Heart left ventricle (tissue), 13 donors: Measurements from ENCODE around the gene CD247.

ENCODE experiments used
- CTCF ChIP-seq, 12 donors: fragments of 200-600 bp; sonication (generic) in 4 of 12; IDR thresholded peaks; one replicate each; pipeline versions ENCODE4 v1.5.0 to v1.8.0; 2018 to 2022; ENCODE audit warnings: antibody characterized with exemption in 12 of 12, mild to moderate bottlenecking in 5 of 12
- POLR2A ChIP-seq, 2 donors: fragments of 450-650 bp; IDR thresholded peaks; one replicate each; pipeline ENCODE4 v1.6.1; 2017; ENCODE audit warnings: antibody characterized with exemption in 2 of 2, mild to moderate bottlenecking in 2 of 2, moderate library complexity in 2 of 2
- donor health status: ischemic (EF 13 %, LVEDD 7.1; RV severe dilation, severe dysfunction).
- donor health status: DM: no; HTN: yes; CAD: no.
- donor health status: DM: no; HTN: no; CAD: no.
- donor health status: ischemic (EF 25% LVEDD 6.9; RV normal size, moderate dysfunction).
- donor health status: ischemic (EF 25% LVEDD 5.7; RV mildly dilated, moderate dysfunction).
- donor health status: ischemic (EF 35%, LVEDD 5.7; RV mildly dilated, moderate dysfunction).
- donor health status: nonischemic (EF 11% LVEDD 7.7; RV severe dilation, severe dysfunction).
- donor health status: DM: yes; HTN: yes; CAD: no.
- donor health status: PGD.
- donor health status: ischemic (EF 29% LVEDD 5.4; RV normal size, mild dysfunction).
- donor health status: nonischemic (EF 23%, LVEDD 6.1; RV moderate dilation, normal function).

- no peak for TF ChIP-seq CTCF (IDR thresholded peaks at IDR 0.05)
- TF ChIP-seq POLR2A (IDR thresholded peaks at IDR 0.05): no peak
Measured at GRCh38 chr1:167514288-167514687, 4.0 kb downstream of the CD247 start.
